Vagina (tissue), 2 donors: ENCODE measurements around the gene FCF1.

ENCODE experiments used
- POLR2A ChIP-seq, 2 donors: fragments of 450-650 bp; IDR thresholded peaks; one replicate each; pipeline ENCODE4 v1.6.1; 2017; ENCODE audit warnings: antibody characterized with exemption in 2 of 2, mild to moderate bottlenecking in 2 of 2, moderate library complexity in 2 of 2
- TF ChIP-seq, protein P1 (sequence below), 3 experiments: fragments of 450-650 bp in 2 of 3; fragments of 200-600 bp in 1 of 3; sonication (generic) in 1 of 3; IDR thresholded peaks; one replicate each; pipeline ENCODE4 v1.5.1; 2017 to 2019; ENCODE audit warnings: antibody characterized with exemption in 3 of 3, mild to moderate bottlenecking in 2 of 3, moderate library complexity in 2 of 3

DNA sequence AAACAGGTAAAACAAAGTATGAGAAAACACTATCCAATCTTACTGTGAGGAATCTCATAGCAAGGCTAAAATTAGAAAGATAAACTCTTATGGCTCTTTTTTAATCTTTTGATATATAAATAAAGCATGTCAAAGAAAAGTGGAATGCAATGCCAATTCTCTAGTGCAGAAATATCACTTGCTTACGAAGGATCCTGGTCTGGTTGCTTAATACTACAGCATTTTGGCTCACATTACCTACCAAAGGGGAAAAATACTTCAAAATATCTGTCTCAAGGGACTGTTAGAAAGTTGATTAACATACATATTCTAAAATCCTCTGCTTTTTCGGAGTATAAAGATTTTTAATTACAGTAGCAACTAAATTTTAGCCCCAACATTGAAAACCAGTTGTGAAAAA lies 21.5 kb upstream of the FCF1 start:
- TF ChIP-seq, protein P1, sequence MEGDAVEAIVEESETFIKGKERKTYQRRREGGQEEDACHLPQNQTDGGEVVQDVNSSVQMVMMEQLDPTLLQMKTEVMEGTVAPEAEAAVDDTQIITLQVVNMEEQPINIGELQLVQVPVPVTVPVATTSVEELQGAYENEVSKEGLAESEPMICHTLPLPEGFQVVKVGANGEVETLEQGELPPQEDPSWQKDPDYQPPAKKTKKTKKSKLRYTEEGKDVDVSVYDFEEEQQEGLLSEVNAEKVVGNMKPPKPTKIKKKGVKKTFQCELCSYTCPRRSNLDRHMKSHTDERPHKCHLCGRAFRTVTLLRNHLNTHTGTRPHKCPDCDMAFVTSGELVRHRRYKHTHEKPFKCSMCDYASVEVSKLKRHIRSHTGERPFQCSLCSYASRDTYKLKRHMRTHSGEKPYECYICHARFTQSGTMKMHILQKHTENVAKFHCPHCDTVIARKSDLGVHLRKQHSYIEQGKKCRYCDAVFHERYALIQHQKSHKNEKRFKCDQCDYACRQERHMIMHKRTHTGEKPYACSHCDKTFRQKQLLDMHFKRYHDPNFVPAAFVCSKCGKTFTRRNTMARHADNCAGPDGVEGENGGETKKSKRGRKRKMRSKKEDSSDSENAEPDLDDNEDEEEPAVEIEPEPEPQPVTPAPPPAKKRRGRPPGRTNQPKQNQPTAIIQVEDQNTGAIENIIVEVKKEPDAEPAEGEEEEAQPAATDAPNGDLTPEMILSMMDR (IDR thresholded peaks at IDR 0.05), result no peak
- no peak for TF ChIP-seq POLR2A (IDR thresholded peaks at IDR 0.05)
